H9 (cell line): ENCODE results near the gene ENOSF1. TPM values are rescaled to one million over a fixed set of nuclear protein-coding genes. Genes with fewer than 3 reads are reported as not detected.
"Not testable (repeated sequence)": the region's sequence is repeated elsewhere in the genome, so short reads cannot be mapped to it uniquely, and the experiment has no call there.

Source experiments
- DNase-seq: peaks from one replicate; pipeline ENCODE4 v3.0.0-alpha.2; 2017
- H2AFZ ChIP-seq: one replicate; pipeline ENCODE4 v1.6.1; 2013; ENCODE audit warnings: mild to moderate bottlenecking, low read length, control low read depth, moderate library complexity
- H2AK5ac ChIP-seq: 2 replicates; pipeline ENCODE4 v1.6.1; 2013; ENCODE audit warnings: low read length, control low read depth, mixed read lengths; ENCODE audit not compliant: insufficient read length
- H2BK120ac ChIP-seq: one replicate; pipeline ENCODE4 v1.6.1; 2013; ENCODE audit warnings: low read depth, mild to moderate bottlenecking, low read length, control low read depth, inconsistent platforms; ENCODE audit not compliant: poor library complexity, severe bottlenecking
- H2BK12ac ChIP-seq: 2 replicates; pipeline ENCODE4 v1.6.1; 2013; ENCODE audit warnings: low read length, control low read depth, mixed read lengths, low read depth; ENCODE audit not compliant: insufficient read length
- H2BK15ac ChIP-seq: 2 replicates; pipeline ENCODE4 v1.6.1; 2013; ENCODE audit warnings: low read depth, low read length, control low read depth
- H2BK20ac ChIP-seq: one replicate; pipeline ENCODE4 v1.6.1; 2013; ENCODE audit warnings: low read depth, mild to moderate bottlenecking, low read length, control low read depth, inconsistent platforms; ENCODE audit not compliant: poor library complexity, severe bottlenecking
- H2BK5ac ChIP-seq: 2 replicates; pipeline ENCODE4 v1.6.1; 2013; ENCODE audit warnings: low read length, control low read depth, mixed read lengths; ENCODE audit not compliant: insufficient read length
- H3K14ac ChIP-seq: 2 replicates; pipeline ENCODE4 v1.6.1; 2013; ENCODE audit warnings: low read length, control low read depth; ENCODE audit not compliant: insufficient read depth
- H3K18ac ChIP-seq: 2 replicates; pipeline ENCODE4 v1.6.1; 2013; ENCODE audit warnings: low read depth, mild to moderate bottlenecking, mixed read lengths, low read length, control low read depth; ENCODE audit not compliant: insufficient read length
- H3K23ac ChIP-seq: 2 replicates; pipeline ENCODE4 v1.6.1; 2013; ENCODE audit warnings: low read length, control low read depth, mixed read lengths, low read depth; ENCODE audit not compliant: insufficient read length
- H3K23me2 ChIP-seq: 2 replicates; pipeline ENCODE4 v1.6.1; 2013; ENCODE audit warnings: low read depth, mild to moderate bottlenecking, mixed read lengths, low read length, control low read depth; ENCODE audit not compliant: insufficient read length, poor library complexity, severe bottlenecking
- H3K27ac ChIP-seq: 2 replicates; pipeline ENCODE4 v1.5.1; 2013; ENCODE audit warnings: low read length, control low read depth, mixed read lengths, low read depth; ENCODE audit not compliant: insufficient read length
- H3K27me3 ChIP-seq: 2 replicates; pipeline ENCODE4 v1.6.1; 2013; ENCODE audit warnings: low read length, control low read depth, inconsistent platforms; ENCODE audit not compliant: insufficient read depth
- H3K4ac ChIP-seq: 2 replicates; pipeline ENCODE4 v1.6.1; 2013; ENCODE audit warnings: low read depth, mild to moderate bottlenecking, control low read depth, inconsistent platforms, low read length, moderate library complexity
- H3K4me1 ChIP-seq: 2 replicates; pipeline ENCODE4 v1.6.1; 2013; ENCODE audit warnings: low read length, control low read depth, inconsistent platforms; ENCODE audit not compliant: insufficient read depth
- H3K4me2 ChIP-seq: 2 replicates; pipeline ENCODE4 v1.6.1; 2013; ENCODE audit warnings: low read length, control low read depth, mixed read lengths; ENCODE audit not compliant: insufficient read length, insufficient read depth
- H3K56ac ChIP-seq: 2 replicates; pipeline ENCODE4 v1.6.1; 2013; ENCODE audit warnings: low read depth, mild to moderate bottlenecking, mixed read lengths, low read length, control low read depth; ENCODE audit not compliant: insufficient read length
- H3K79me1 ChIP-seq: 2 replicates; pipeline ENCODE4 v1.6.1; 2013; ENCODE audit warnings: low read depth, mild to moderate bottlenecking, moderate library complexity, low read length, control low read depth, inconsistent platforms; ENCODE audit not compliant: insufficient read depth, poor library complexity, severe bottlenecking
- H3K79me2 ChIP-seq: 2 replicates; pipeline ENCODE4 v1.6.1; 2013; ENCODE audit warnings: low read length, control low read depth, inconsistent platforms; ENCODE audit not compliant: insufficient read depth
- H3K9ac ChIP-seq: 2 replicates; pipeline ENCODE4 v1.6.1; 2013; ENCODE audit warnings: low read length, control low read depth, mixed read lengths; ENCODE audit not compliant: insufficient read length; ENCODE audit errors: extremely low read depth
- H3K9me3 ChIP-seq: one replicate; pipeline ENCODE4 v1.6.1; 2013; ENCODE audit warnings: low read depth, low read length, inconsistent platforms; ENCODE audit not compliant: control insufficient read depth
- H3T11ph ChIP-seq: one replicate; pipeline ENCODE4 v1.6.1; 2013; ENCODE audit warnings: mild to moderate bottlenecking, low read length, control low read depth, inconsistent platforms
- H4K20me1 ChIP-seq: one replicate; pipeline ENCODE4 v1.6.1; 2013; ENCODE audit not compliant: control insufficient read depth, insufficient read length, insufficient read depth
- H4K5ac ChIP-seq: 2 replicates; pipeline ENCODE4 v1.6.1; 2013; ENCODE audit warnings: low read depth, mild to moderate bottlenecking, mixed read lengths, low read length, control low read depth; ENCODE audit not compliant: insufficient read length
- H4K8ac ChIP-seq: replicated peaks from 2 replicates; pipeline ENCODE4 v1.6.1; 2013; ENCODE audit warnings: low read length, control low read depth, mixed read lengths, low read depth; ENCODE audit not compliant: insufficient read length
- H4K91ac ChIP-seq: 2 replicates; pipeline ENCODE4 v1.6.1; 2013; ENCODE audit warnings: low read depth, mild to moderate bottlenecking, moderate library complexity, mixed read lengths, low read length, control low read depth; ENCODE audit not compliant: insufficient read length
- H3K27ac Mint-ChIP-seq, 3 experiments: 2 replicates in 2 of 3; 3 replicates in 1 of 3; pipeline ENCODE4 v1.8.0; 2020 to 2021; ENCODE audit warnings: mixed read lengths in 3 of 3, mild to moderate bottlenecking in 1 of 3, moderate library complexity in 1 of 3
- H3K27me3 Mint-ChIP-seq: 2 replicates; pipeline ENCODE4 v1.8.0; 2021; ENCODE audit warnings: low read depth, mild to moderate bottlenecking, moderate library complexity, mixed read lengths
- H3K36me3 Mint-ChIP-seq, 3 experiments: 2 replicates in 2 of 3; 3 replicates in 1 of 3; pipeline ENCODE4 v1.8.0; 2020 to 2021; ENCODE audit warnings: low read depth in 3 of 3, mixed read lengths in 3 of 3; ENCODE audit not compliant: insufficient read depth in 1 of 3
- H3K4me1 Mint-ChIP-seq, 2 experiments: 2 replicates each; pipeline ENCODE4 v1.8.0; 2020; ENCODE audit warnings: mixed read lengths in 2 of 2
- H3K4me3 Mint-ChIP-seq, 2 experiments: 2 replicates in 1 of 2; 3 replicates in 1 of 2; pipeline ENCODE4 v1.8.0; 2020 to 2021; ENCODE audit warnings: mild to moderate bottlenecking in 2 of 2, mixed read lengths in 2 of 2, moderate library complexity in 1 of 2
- H3K9me3 Mint-ChIP-seq, 2 experiments: 2 replicates in 1 of 2; 3 replicates in 1 of 2; pipeline ENCODE4 v1.8.0; 2020; ENCODE audit warnings: mild to moderate bottlenecking in 2 of 2, mixed read lengths in 2 of 2, moderate library complexity in 1 of 2
- CTCF ChIP-seq: fragments of 200-600 bp; sonication (generic); conservative IDR thresholded peaks from 3 replicates; pipeline ENCODE4 v1.8.0; 2021; ENCODE audit warnings: antibody characterized with exemption, mild to moderate bottlenecking
- WGBS: extraction: QIAGEN DNeasy Blood & Tissue Kit; methylation state at CpG from one replicate; pipeline ENCODE4 v1.1.7; 2013; ENCODE audit warnings: missing lambda C conversion rate, low lambda C conversion rate, mixed read lengths; ENCODE audit not compliant: insufficient read length; ENCODE audit errors: extremely low coverage; 5-methylcytosine and 5-hydroxymethylcytosine counted together
- total RNA-seq: library from RNA; stranded (reverse); gene quantifications from 2 replicates; pipeline ENCODE4 v1.2.1, GENCODE V29; 2021

The ENOSF1 gene
- total RNA-seq, 1 experiment from 2014 or later, result 40.3 TPM

- H3K27ac Mint-ChIP-seq, result no peak overlapping the region
- Histone ChIP-seq H2BK120ac (no peak overlapping the region), H2AFZ (no peak overlapping the region), H2BK5ac (no peak overlapping the region), H2BK12ac (no peak overlapping the region), H4K5ac (no peak overlapping the region), H3K9ac (no peak overlapping the region), H3K23ac (no peak overlapping the region), H2BK20ac (no peak overlapping the region), H3K56ac (no peak overlapping the region), H3K18ac (no peak overlapping the region), H3K4me2 (no peak overlapping the region), H3K14ac (no peak overlapping the region), H2AK5ac (no peak overlapping the region), H3K27ac (no peak overlapping the region), H3K27me3 (no peaks in the 10 kb centered on the region), H3K9me3 (no peaks in the 10 kb centered on the region), H3T11ph (no peak overlapping the region), H3K23me2 (no peaks in the 10 kb centered on the region), H2BK15ac (no peak overlapping the region), H4K91ac (no peak overlapping the region), H4K8ac (no peak overlapping the region), H3K79me2 (no peaks in the 10 kb centered on the region), H3K79me1 (no peaks in the 10 kb centered on the region), H3K4me1 (peaks cover 6% of the 10 kb centered on the region; the same call in 1 of the 2 replicates), H3K4ac (no peak overlapping the region), H4K20me1 (no peaks in the 10 kb centered on the region)
- no peaks in the 10 kb centered on the region for H3K9me3 Mint-ChIP-seq
- H3K4me1 Mint-ChIP-seq, result peaks cover 23 to 25% of the 10 kb centered on the region in 2 experiments
- H3K36me3 Mint-ChIP-seq, result peaks cover 13 to 59% (median 41%) of the 10 kb centered on the region in 3 experiments
- DNase-seq, result no peak
- H3K27me3 Mint-ChIP-seq, result peaks cover 12% of the 10 kb centered on the region
- H3K4me3 Mint-ChIP-seq, result no peak overlapping the region
- TF ChIP-seq CTCF, result no peak
Observed at GRCh38 chr18:682833-683232, 29.6 kb downstream of the ENOSF1 start.

GRCh38 chr18:682416-682815 is 30.0 kb downstream of the ENOSF1 start:
- not testable (repeated sequence) for H3K27me3 Mint-ChIP-seq, H3T11ph ChIP-seq, H2BK5ac ChIP-seq, H2BK15ac ChIP-seq, H2BK120ac ChIP-seq, DNase-seq, H3K27me3 ChIP-seq, H3K27ac ChIP-seq, H4K91ac ChIP-seq, H3K4ac ChIP-seq, H3K79me2 ChIP-seq, H3K23me2 ChIP-seq, H3K18ac ChIP-seq, H3K23ac ChIP-seq, H3K9ac ChIP-seq, H4K20me1 ChIP-seq, H3K9me3 ChIP-seq, H3K56ac ChIP-seq, H3K14ac ChIP-seq, H2BK20ac ChIP-seq, H3K27ac Mint-ChIP-seq, H3K4me1 ChIP-seq, H2BK12ac ChIP-seq, H2AFZ ChIP-seq, H3K4me3 Mint-ChIP-seq, H4K5ac ChIP-seq, H3K4me2 ChIP-seq, H4K8ac ChIP-seq, H2AK5ac ChIP-seq, H3K79me1 ChIP-seq, H3K9me3 Mint-ChIP-seq
- no CpG with 5 or more reads among the region's 9 CpGs for WGBS
- Mint-ChIP-seq H3K4me1 (peaks cover 20 to 22% of the 10 kb centered on the region in 2 experiments), H3K36me3 (peaks cover 12 to 60% (median 41%) of the 10 kb centered on the region in 3 experiments)
